HG03103 (cell line): ENCODE results near the gene SLC30A1.
"Not testable (repeated sequence)": the region's sequence is repeated elsewhere in the genome, so short reads cannot be mapped to it uniquely, and the experiment has no call there.

Experiments
- ATAC-seq: cut with Tn5 transposase; IDR thresholded peaks from one replicate; pipeline ENCODE4 v1.9.1; 2021; ENCODE audit warnings: low read depth; ENCODE audit not compliant: unreplicated experiment

Gene SLC30A1, protein sequence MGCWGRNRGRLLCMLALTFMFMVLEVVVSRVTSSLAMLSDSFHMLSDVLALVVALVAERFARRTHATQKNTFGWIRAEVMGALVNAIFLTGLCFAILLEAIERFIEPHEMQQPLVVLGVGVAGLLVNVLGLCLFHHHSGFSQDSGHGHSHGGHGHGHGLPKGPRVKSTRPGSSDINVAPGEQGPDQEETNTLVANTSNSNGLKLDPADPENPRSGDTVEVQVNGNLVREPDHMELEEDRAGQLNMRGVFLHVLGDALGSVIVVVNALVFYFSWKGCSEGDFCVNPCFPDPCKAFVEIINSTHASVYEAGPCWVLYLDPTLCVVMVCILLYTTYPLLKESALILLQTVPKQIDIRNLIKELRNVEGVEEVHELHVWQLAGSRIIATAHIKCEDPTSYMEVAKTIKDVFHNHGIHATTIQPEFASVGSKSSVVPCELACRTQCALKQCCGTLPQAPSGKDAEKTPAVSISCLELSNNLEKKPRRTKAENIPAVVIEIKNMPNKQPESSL

DNA sequence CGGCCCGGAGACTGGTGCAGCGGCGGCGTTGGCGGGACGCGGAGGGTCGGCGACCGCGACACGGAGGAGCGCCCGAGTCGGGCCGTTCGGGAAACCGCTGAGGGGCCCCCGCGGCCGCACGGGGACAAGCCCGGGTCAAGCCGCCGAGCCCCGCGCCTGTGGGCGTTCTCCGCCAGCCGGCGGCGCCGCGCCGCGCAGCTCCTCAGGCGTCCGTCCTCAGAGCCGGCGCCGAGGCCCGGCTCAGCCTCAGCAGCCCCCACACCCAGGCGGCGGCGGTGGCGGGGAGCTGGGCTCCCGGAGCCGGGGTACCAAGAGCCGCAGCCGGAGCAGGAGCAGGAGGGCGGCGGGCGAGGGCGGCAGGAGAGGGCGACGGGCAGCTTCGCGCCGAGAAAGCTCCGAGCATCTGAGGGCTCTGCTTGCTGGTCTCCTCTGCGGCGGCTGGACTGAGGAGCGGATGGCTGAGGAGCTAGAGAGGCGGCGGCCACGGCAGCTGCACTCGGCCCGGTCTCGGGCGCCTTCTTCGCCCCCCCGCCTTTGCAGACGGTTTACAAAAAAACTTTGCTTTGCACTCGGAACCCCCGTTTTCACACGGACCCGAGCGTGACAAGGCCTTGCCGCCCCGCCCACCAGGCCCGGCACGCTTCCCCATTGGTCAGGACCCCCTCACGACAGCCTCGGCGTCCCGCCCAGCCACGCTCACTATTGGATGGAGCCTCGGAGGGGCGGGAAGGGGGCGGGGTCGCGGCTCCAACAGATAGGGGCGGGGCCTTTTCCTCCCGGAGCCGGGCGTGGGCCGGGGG is at the start of gene SLC30A1:
Gene SLC30A1 (minus strand): TSS at position 522 of the 800 bp plus-strand sequence. CDS start 549 bp downstream, outside the sequence.
- peak; percentile 72 for ATAC-seq

DNA sequence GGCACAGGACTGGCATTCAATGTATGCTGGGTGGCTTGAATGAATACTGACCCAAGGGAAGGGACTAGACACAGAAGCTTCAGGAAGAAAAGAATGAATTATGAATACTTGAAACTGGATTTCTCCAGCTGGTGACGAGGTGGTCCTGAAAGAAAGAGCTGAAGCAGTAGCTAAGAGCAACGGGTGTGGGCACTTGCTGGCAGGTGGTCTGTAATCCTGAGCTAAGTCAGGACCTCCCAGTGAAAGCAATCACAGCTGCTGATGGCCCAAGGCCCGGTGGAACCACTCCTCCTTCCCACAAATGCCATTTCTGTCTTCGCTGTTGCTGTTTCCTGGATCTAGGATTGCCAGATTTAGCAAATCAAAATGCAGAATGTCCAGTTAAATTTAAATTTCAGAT is 49.5 kb upstream of the SLC30A1 start:
- no peak for ATAC-seq

DNA sequence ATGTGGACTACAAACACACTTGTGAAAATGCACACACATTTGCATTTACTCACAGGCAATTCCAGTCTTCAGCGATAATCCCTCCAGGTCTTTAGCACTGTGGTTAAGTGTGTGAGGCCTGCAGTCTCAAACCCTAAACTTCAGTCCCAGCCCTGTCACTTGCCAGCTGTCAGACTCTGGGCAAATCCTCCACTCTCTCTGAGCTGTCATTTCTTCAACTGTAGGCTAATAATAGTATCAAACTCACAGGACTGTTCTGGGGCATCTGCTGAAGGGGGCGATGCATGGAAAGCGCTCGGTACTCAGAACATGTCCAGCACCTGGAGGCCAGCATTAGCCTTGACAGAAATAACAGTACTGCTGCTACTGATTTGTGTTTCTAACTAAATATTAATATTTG is 48.3 kb upstream of the SLC30A1 start:
- no peak for ATAC-seq

DNA sequence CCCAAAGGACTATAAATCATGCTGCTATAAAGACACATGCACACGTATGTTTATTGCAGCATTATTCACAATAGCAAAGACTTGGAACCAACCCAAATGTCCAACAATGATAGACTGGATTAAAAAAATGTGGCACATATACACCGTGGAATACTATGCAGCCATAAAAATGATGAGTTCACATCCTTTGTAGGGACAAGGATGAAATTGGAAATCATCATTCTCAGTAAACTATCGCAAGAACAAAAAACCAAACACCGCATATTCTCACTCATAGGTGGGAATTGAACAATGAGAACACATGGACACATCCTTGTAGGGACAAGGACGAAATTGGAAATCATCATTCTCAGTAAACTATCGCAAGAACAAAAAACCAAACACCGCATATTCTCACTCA is 46.9 kb upstream of the SLC30A1 start:
- not testable (repeated sequence) for ATAC-seq

DNA sequence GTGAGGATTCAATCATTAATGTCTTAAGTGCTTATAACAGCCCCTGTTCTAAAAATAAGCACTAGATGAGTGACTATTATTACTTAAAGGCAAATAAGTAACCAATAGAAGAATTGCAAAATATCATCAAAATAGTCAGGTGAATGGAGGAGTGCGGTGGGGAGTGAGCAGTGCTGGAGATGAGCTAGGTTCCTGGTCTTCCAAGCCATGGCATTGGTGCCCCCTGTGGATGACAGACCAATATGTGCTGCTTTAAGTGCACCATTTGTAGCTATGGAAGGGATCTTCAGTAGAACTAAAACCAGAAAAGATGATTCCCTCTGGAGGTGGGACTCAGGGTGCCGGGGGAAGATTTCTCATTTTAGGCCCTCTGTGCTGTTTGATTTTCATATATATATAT is 46.1 kb upstream of the SLC30A1 start:
- no peak for ATAC-seq

DNA sequence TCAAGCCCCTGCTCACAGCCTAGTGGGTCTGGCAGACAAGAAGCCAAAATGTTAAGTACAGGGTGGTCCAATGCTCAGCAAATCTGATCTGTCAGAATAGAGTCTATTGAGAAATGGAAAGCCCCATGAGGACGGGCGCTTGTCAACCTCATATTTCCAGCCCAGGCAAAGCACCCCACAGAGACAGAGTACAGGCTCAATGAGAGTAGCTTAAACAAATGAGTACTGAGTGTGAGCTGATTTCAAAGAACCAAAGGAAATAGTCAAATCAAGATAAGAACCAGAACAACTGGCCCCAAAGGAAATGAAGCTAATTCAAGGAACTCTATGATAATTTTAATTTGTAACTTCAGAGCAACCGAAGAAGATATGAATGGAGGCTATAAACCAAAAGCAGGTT is 44.6 kb upstream of the SLC30A1 start:
- ATAC-seq = no peak

DNA sequence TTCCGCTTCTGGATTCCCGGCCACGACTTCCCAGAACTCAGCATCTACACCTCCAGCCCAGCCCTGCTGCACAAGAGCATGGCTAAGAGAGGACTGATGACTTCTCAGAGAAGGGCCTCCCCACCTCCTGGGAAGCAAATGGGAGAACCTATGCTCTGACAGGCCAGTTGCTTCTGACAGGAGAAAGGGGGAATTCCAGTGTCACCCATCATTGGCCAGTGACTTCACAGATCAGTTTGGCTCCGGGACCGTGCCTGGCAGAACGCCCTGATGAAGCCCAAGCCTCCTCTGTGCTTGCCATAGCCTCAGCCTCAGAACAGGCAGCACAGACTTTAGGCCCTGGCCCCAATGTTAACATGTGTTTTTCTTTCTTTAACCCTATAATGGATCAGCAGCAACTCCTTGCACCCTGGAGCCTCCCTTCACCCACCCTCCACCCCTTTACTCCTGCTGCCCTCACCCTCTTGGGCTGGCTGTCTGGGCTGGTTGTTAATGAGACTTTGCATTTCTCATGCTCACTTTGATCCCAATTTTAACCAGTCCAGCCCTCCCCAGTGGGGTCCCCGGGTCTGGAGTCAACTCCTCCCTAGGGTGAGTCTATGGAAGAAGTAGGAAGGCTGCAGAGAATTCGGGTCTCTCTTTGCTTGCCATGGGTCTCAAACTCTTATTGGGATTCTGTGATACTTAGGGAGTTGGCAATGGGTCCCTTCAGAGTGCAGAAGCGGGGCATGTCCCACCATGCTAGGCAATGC is 42.7 kb upstream of the SLC30A1 start:
- no peak for ATAC-seq

DNA sequence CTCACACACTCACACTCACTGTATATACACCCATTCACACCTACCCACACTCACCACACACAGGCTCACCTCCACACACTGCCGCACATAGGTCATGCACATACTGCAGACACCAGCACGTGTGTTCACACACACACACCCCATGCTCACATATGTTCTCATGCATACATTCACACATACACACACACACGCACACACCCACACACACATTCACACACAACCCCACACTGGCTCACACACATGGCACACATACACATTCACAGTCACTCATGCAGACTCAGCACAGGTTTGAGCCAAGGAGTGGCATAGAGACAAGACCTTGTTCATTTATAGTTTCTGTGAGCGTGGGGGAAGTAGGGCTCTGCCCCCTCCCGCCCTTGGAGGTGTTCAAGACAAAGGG is 41.1 kb upstream of the SLC30A1 start:
- no peak for ATAC-seq

DNA sequence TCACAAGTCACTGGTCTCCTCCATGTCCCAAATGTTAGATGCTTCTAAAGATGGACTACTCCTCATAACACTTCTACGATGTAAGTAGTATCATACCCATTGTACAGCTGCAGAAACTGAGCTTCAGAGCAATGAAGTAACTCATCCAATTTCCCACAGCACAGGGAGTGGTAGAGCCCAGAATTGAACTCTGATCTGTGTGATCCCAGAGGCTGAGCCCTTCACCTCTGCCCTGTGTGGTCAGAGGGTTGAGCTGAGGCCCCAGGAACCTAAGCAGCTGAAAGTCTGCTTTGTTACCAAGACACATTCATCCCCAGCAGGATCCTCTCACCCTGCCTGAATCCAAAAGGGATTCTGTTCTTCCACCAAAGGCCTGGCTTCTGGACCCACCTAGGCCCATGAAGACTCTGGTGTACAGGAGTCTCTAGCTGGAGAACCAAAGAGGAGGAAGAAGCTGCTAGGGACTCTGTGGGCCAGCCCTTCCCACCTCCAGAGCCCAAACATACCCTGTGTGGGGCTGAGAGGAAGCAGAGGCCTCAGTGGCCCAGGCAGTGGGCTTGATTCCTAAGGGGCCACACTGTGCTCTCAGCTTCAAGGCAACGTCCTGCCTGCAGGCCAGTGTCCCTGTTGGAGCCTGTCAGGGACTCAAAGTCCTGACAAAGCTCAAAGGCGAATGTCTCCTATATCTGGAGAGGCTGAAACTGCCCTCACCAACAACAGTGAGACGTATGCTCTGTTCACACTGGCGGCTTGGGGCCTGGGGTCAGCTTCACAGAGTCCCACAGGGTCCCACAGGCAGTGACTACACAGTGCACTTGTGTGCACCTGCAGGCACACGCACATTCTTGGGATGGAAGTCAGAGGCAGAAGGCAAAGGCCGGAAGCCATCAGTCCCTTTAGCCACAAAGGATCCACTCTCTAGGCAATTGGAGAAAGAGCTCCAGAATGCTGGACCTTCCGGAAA is 40.4 kb upstream of the SLC30A1 start:
- no peak for ATAC-seq

DNA sequence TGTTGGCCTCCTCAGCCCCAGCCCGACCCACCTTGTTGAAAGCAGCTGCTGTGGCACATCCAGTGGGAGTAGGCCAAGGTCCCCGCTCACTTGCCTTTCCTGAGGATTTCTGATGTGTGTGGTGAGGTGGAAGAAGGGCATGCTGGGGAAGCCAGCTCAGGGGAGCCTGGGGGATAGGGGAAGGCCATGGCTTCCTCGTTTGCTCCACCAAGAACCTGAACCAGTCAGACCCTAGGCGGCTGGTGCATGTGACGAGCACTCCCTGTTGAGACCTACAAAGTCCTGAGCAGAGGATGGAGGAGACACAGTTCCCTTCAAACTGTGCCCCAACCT is 38.0 kb upstream of the SLC30A1 start:
- no peak for ATAC-seq

DNA sequence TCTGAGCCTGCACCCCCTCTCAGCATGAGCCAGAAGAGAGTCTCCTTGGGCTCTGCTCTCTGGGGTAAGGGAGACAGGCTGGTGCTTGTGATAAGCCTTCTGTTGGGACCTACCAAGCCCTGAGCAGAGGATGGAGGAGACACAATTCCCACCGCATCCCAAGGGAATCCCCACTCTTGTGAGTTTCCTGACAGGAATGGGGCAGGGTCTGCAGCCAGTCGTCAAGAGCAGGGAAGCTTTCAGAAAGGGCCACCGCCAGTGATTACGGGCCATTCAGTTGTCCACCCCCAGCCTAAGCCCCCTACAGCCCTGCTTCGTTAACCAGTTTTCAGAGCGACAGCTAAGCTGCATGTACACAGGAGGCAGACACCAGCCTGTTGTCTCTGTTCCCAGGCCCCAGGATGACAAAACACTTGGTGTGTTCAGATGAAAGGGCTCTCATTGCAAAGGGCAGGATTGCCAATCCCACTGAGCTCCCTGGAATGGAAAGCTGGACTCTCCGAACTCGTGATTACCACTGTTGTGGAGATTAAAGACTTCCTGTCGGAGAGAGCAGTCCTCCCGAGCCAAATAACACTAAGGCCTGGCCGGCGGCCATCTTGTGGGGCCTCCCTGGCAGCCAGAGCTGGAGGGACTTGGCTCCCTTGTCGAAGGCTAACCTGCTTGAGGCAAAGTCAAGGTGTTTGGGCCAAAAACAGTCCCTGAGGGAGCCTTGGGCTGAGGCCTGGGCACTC is 37.4 kb upstream of the SLC30A1 start:
- ATAC-seq = no peak

DNA sequence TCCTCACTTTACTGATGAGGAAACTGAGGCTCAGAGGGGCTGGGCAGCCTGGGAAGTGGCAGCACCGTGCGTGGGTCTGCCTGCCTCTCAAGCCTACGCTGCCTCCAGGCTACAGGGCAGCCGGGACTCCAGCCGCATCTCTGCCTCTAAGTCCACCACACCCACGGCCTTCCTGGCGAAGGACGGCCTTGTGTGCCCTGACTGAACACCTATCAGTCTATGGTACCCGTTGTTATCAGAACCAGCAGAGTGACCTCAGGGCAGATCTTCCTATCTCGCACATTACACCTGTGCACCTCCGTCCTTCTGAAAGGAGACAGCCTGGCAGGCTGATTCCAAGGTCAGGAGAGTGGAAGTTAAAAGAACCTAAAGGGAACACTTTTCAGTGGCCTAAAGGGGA is 35.7 kb upstream of the SLC30A1 start:
- ATAC-seq = no peak

DNA sequence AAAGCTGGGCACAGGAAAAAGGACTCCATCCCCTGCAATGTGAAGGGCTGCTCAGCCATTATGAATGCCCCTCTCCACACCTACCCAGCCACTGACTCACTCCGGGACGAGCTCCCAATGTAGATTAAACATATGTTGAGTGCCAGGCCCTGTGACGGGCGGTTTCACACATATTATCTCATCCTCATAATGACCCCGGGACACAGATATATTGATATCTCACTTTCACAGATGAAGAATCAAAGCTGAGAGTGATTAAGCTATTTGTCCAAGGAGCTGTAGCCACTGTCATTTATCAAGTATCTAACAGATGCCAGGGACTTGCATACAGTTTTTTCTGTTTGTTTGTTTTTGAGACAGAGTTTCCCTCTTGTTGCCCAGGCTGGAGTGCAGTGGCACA is 35.0 kb upstream of the SLC30A1 start:
- no peak for ATAC-seq

DNA sequence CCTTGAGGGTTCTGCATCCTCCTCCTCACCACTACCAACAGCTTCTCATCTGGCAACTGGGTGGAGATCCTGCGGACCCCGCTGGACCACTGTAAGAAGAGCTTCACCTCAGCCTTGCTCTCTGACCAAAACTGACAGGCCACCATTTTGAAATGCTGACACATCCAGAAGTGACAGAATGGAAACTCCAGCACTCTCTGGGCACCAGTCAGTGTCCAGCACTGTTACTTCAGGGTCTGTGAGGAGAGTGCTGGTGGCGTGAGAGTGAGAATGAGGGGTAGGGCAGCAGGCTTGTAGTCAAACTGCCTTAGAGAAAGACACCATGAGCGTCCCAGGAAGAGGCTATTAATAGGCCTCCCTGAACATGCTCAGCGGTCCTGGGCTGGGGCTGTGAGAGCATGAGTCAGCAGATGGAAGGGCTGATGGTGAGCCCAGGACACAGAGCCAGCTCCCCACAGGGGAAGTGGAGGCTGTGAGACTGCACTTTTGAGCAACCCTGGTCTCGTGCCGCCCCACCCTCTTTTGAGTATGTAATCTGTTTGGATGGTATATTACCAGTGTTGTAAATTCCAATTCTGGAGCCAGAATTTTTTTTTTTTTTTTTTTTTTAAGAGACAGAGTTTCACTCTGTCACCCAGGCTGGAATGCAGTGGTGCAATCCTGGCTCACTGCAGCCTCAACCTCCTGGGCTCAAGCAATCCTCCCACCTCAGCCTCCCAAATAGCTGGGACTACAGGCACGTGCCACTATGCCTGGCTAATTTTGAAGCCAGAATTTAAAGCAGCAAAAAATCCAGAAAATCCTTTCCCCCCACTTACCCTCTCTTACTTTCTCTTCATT is 34.4 kb upstream of the SLC30A1 start:
- ATAC-seq = no peak

DNA sequence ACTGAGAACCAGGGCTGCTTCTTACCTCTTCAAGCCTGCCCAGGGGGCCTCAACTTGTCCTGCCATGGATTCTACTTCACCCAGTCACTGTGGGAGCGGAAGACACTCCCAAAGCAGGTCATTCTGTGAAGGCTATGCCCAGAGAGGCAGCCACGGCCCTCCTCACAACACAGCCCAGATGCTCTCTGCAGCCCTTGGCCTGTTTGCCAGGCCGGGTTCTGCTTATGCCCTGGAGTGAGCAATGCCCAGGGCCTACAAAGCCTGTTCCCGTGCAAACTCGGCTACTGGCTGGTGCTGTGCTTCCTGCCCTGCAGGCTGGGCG is 33.8 kb upstream of the SLC30A1 start:
- ATAC-seq = no peak

DNA sequence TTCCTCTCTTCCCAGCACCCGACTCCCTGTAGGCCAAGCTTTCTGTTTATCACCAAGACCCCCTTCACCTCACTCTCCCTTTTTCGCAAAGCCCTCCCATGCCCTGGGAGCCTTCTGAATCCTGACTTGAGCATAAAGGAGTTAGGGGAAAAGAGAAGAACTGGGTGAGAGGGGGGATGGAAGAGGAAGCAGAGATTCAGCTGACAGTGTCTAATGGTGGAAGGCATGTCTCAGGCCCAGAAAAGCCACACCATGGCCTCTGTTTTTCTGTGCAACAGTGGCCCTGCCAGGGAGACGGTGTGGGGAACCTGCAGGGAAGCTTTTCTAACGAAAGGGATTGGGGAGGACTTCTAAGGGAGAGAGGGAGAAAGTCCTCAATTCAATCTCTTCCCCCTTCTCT is 32.9 kb upstream of the SLC30A1 start:
- no peak for ATAC-seq

DNA sequence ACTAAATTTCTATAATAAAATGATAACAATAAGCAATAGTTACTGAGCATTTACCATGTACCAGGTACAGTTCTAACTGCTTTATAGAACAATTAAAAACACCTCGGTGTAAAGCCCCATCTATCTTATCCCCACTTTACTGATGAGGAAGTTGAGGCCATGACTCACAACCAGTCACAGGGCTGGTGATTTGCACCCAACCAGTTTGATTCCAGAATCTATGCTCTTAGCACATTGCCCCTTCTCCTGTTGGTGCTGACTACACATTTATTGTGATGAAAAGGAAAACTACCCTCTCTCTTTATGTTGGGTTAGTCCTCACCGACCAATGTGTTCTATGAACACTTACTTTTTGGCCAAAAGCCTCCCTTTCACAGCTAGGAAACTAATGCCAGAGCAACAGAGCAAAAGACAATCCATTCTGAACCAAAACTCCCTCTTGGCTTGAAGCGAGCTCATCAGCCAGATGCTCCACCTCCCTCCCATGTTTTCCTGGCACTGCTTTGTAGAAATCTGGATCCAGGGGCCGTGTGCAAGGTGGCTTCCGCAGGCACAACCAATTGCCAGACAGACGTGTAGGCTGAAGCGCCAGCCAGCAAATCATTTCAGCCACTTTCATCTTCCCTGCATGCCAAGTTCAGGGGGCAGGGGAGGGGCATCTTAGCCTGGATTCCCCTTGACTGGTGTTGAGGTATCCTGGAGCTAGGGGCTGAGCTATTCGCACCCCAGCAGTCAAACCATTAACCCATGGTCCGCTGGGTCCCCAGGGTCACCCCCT is 32.0 kb upstream of the SLC30A1 start:
- no peak for ATAC-seq
